HG03039 (cell line): ENCODE data around the gene TSPO2.
A peak's percentile ranks its signal among the peaks of the same experiment; 100 is the strongest.

ENCODE experiments used
- ATAC-seq: cut with Tn5 transposase; IDR thresholded peaks from one replicate; pipeline ENCODE4 v1.9.1; 2021; ENCODE audit warnings: mild to moderate bottlenecking, moderate library complexity; ENCODE audit not compliant: unreplicated experiment

Gene TSPO2

DNA sequence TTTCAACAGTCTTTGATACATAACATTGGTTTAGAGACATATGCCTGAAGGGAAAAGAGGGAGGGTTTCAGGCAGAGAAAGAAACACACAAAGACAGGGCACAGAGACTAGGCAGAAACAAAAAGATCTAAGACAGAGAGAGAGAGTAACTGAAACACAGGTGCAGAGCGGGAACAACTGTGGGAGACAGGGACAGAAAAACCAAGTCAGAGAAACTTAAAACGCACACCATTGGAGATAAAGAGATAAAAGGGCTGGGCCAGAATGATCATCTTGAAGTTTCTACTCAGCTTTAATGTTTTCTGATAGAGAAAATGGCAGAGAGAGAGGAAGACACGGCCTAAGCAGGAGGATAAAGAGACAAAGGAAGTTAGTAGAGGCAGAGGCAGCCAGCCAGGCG, 15.0 kb upstream of the TSPO2 start:
- no peak for ATAC-seq

GRCh38 chr6:41027799-41028560, 14.3 kb upstream of the TSPO2 start:
- ATAC-seq = peak; percentile 73

- peak; percentile 30 for ATAC-seq
Observed at GRCh38 chr6:41028561-41029412, 13.5 kb upstream of the TSPO2 start.

- no peak for ATAC-seq
Observed at GRCh38 chr6:41032830-41033229, 9.4 kb upstream of the TSPO2 start.

- no peak for ATAC-seq
Observed at GRCh38 chr6:41033776-41034175, 8.5 kb upstream of the TSPO2 start.

- ATAC-seq = no peak
Observed at GRCh38 chr6:41036186-41036585, 6.1 kb upstream of the TSPO2 start.

DNA sequence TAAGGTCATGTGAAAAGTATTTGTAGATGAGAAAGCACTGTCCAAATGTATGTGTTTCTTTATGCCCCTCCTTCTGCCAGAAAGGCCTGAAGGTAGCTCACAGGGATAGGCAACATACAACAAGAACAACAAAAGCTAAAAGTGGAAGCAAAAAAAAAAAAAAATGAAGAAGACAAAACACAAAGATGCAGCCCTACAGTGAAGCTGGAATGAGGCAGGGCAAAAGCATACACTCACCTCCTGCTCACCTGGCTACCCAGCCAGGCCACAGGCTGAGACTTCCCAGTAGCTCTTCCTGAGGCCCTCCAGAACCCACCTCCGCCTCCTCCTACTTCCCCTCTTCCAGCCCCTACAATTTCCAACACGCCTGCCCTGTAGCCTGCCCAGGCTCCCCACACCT, 5.7 kb upstream of the TSPO2 start:
- ATAC-seq = no peak

DNA sequence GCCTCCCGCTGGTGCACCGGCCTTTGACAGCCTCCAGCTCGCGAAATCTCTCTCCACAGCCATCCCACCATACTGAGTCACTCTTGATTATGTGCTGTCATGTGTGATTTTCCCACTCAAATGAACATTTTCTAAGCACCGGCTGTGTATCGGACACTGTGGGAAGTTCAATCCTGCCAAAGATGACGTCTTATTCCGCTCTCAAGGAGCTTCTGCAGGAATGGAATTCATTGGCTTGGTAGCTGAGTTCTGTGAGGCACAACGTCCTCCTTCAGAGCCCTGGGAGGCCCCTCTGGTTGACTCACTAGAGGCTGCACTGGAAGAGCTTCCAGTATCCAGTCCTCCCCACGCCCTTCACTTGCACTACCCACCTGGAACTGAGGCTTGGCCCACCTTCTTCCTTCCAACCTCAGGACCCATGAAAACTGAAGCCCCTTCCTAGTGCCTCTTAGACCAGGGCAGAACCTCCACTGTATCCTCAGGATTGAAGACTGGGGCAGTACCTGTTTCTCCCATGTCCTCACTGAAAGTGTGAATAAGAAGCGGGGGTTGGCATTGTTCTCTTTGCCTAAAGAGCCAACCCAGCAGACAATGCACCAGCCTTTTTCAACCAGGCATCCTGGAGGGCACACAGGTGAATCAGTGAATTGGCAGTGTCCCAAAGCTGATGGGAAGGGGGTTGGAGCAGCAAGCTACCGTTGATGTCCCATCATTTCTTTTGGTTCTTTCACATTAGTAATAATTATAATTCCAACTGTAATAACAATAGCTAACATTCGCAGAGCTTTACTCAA, 5.0 kb upstream of the TSPO2 start:
- no peak for ATAC-seq

- ATAC-seq = no peak
Observed at GRCh38 chr6:41038205-41038604, 4.1 kb upstream of the TSPO2 start.

DNA sequence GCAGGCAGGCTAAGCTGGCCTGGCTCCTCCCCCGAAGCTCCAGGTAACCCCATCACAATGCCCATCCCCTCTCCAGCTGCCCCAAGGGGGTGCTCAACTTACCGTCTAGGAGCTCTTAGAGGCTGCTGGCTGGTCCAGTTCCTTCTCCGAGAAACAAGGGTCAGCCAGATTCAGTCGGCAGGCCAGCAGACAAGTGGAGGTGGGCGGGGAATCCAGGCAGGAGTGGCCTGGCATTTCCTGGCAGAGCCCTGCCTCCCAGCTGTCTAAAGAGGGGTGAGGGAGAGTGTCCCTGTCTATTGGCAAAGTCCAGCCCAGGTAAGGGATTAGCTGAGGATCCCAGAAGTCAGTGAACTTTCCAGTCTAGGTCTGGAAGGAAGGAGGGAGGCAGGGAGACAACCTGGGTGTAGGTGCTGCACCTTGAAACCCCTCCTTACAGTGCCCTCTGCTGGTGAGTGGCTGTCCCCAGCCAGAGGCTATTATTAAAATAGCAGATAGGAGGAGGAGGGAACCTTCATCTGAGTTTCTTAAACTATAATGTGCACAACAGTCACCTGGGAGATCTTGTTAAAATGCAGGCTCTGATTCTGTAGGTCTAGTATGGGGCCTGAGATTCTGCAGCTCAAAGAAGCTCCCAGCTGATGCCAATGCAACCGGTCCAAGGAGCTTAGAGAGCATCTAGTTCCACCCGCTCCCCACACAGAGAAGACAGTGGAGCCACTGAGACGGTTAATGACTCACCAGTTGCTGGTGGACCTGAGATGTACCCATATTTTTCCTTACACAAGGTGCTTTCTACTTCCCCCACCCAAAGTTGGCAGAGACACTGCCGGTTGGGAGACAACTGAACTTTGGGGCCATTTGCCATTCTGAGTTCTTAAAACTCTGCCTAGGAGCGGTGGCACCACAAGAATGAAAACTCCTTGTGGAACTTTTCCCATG, 2.9 kb upstream of the TSPO2 start, which contains the start of gene UNC5CL:
Gene UNC5CL, minus strand, starts transcription at position 162 of the 939 bp plus-strand sequence. CDS start 4,147 bp downstream, outside the sequence.
- ATAC-seq = no peak

DNA sequence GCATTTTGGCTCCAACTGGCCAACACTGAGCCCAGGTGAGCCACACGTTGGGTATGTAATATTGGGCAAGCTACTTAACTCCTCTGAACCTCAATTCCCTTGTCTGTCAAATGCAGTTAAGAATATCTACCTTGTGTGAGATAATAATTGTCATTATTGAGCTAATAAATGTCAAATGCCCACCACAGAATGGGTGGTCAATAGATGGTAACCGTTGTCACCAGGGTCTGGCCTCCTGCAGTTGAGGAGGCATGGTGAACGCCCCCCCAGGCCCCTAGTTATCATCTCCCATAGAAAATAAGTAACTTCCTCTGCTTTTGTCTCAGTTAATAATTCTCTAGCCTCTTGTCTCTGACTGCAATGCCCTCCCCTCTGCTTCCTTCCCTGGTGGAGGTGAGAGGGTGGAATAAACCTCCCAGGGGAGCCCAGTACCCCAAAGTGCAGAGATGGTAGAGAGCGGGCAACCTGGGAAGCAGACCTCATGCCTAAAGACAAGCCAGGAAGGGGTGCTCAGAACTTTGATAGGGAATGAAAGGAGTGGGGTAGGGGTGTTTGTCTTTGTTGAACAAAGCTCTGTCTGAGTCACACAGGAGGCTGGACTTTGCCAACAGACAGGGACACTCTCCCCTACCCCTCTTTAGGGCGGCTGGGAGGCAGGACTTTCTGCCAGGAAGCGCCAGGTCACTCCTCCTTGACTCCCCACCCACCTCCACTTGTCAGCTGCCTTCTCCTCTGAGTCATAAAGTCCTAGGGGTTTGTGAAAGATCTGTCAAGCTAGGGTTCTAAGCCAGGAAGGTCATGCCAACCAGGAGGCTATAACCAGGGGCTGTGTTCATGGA, 1.9 kb upstream of the TSPO2 start:
- ATAC-seq = no peak

- ATAC-seq = no peak
Observed at GRCh38 chr6:41040940-41041536, 1.2 kb upstream of the TSPO2 start.

GRCh38 chr6:41043151-41043550, 884 bp downstream of the TSPO2 start:
- no peak for ATAC-seq

DNA sequence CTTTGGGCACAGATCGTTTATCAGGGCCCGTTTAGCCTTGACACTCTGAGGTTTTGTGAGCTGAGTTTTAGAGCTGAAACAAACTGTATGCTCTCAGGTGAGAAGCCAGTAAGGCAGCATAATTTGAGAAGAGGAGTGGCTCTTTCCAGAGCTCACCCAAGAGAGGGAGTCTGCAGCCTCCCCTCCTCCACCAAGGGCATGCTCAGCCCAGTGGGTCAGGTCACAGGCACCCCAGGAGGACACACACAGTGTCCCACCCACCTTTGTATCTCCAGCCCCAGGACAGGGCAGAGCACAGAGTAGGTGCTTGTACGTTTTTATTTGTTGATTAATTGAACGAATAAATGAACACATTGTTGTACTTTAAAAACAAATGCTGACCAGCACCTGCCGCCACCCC, 3.4 kb downstream of the TSPO2 start:
- ATAC-seq = no peak

DNA sequence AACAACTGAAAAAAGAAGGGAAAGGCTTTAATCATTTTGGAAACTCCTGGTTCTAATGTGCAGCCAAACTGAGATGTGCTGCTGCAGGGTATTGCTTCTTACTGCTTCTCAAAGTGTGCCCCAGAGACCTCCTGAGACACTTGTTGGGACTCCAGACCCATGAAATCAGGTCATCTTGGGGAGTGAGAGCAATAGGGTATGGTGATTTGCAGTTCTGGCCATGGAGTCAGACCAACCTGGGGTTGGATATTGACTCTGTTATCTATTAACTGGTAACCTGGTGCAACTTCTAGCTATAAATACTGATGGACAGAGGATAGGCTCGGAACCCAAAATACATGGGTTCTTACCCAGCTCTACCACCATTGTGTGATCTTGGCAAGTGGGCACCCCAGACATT, 3.8 kb downstream of the TSPO2 start:
- no peak for ATAC-seq

DNA sequence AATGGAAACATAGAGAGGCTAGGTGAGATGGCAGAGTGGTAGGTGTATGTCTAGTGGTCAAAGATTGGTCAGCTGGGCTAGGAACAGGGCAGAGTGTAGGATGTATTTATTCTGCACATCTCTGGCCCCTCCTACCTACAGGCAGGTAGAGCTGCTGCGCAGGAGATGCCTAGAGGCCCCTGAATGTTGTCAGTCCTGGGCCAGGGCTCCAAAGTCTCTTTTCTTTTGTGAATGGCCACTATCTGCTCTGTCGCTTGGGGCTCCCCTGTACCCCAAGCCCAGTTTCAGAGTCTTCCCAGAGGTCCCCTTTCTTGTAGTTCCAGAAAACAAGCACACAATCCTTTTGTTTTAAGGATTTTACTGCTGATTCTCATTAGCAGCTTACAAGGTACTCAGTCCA, 5.0 kb downstream of the TSPO2 start:
- no peak for ATAC-seq

GRCh38 chr6:41047745-41048732, 5.8 kb downstream of the TSPO2 start:
- ATAC-seq = no peak

DNA sequence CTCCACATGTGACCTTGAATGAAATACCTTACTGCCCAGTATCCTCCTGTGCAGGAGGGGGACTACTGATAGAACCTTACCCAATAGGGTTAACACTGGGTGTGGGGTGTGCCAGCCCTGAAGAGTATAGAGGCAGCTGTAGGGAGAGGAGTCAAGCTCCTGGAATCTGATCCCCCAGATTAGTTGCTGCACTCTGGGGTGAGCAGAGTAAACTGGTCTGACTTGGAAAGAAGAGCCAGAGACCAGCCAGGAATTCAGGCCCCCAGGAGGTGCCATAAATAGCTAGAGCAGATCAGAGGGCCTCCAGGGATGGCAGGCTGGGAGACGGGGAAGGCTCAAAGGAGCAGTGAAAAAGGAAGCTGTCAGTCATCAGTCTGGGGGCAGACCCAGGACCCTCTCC, 7.3 kb downstream of the TSPO2 start:
- ATAC-seq = no peak
